Endothelial cell of umbilical vein (primary cell): ENCODE measurements around the gene RMND1. TPM values are rescaled to one million over a fixed set of nuclear protein-coding genes. Genes with fewer than 3 reads are reported as not detected.

Source experiments
- BruUV-seq: library from RNA; stranded (reverse); fragments of 400-500 nt; replicated peaks from 2 replicates; lab custom pipeline; 2021; lab: Mats Ljungman, UMichigan
- CTCF ChIA-PET: fragments of 300-600, 350-600 bp; sonication (Branson Sonifier 250); formaldehyde crosslinking; loops from one replicate; lab custom pipeline; 2021; ENCODE audit warnings: antibody characterized with exemption, inconsistent platforms; lab: Charles Lee
- POLR2A ChIA-PET: fragments of 300-600, 350-600 bp; sonication (Branson Sonifier 250); formaldehyde crosslinking; loops from one replicate; lab custom pipeline; 2021; ENCODE audit warnings: antibody characterized with exemption, inconsistent platforms; lab: Charles Lee
- DNase-seq: peaks from one replicate; pipeline ENCODE4 v3.0.0-alpha.2; 2011; ENCODE audit warnings: low read depth, low spot score
- FAIRE-seq: peaks from 2 replicates; lab custom pipeline; 2011; peaks lifted over from hg19 to GRCh38; lab: Jason Lieb, UNC
- H2AFZ ChIP-seq: 2 replicates; pipeline ENCODE4 v1.6.0; 2012; ENCODE audit warnings: low read depth, low read length, control low read depth, inconsistent platforms
- H3K27ac ChIP-seq: 2 replicates; pipeline ENCODE4 v1.5.1; 2011; ENCODE audit warnings: low read depth, mild to moderate bottlenecking, control low read depth, low read length, moderate library complexity; ENCODE audit not compliant: insufficient read depth
- H3K27me3 ChIP-seq, 2 experiments: 2 replicates each; pipeline versions ENCODE4 v1.6.0 to v1.6.1; 2011; ENCODE audit warnings: low read length in 2 of 2, mixed read lengths in 1 of 2; ENCODE audit not compliant: control insufficient read depth in 2 of 2, insufficient read depth in 2 of 2
- H3K36me3 ChIP-seq, 2 experiments: 2 replicates in 1 of 2; 3 replicates in 1 of 2; pipeline ENCODE4 v1.5.1; 2011; ENCODE audit warnings: low read length in 2 of 2, mild to moderate bottlenecking in 1 of 2, moderate library complexity in 1 of 2; ENCODE audit not compliant: control insufficient read depth in 2 of 2, insufficient read depth in 2 of 2; ENCODE audit errors: extremely low read depth in 1 of 2
- H3K4me1 ChIP-seq: 3 replicates; pipeline ENCODE4 v1.5.1; 2011; ENCODE audit warnings: mild to moderate bottlenecking, low read length; ENCODE audit not compliant: control insufficient read depth, insufficient read depth; ENCODE audit errors: extremely low read depth
- H3K4me2 ChIP-seq: 2 replicates; pipeline ENCODE4 v1.6.1; 2011; ENCODE audit warnings: low read length, control low read depth, mixed read lengths; ENCODE audit not compliant: insufficient read depth
- H3K4me3 ChIP-seq, 3 experiments: fragments of 200-600 bp in 1 of 3; sonication (generic), shearing (Covaris generic) in 1 of 3; replicated peaks in 1 of 3; 2 replicates each; pipeline ENCODE4 v1.5.1; 2011 to 2016; ENCODE audit warnings: control low read depth in 3 of 3, low read length in 3 of 3, mild to moderate bottlenecking in 2 of 3, inconsistent platforms in 1 of 3, low read depth in 1 of 3, moderate library complexity in 1 of 3; ENCODE audit not compliant: insufficient read depth in 1 of 3
- H3K79me2 ChIP-seq: 2 replicates; pipeline ENCODE4 v1.6.0; 2012; ENCODE audit warnings: low read length, inconsistent platforms; ENCODE audit not compliant: control insufficient read depth, insufficient read depth
- H3K9ac ChIP-seq: replicated peaks from 2 replicates; pipeline ENCODE3; 2011; ENCODE audit warnings: low read length, control low read depth; ENCODE audit not compliant: insufficient read depth; ENCODE audit errors: extremely low read depth
- H3K9me1 ChIP-seq: replicated peaks from 3 replicates; pipeline ENCODE4 v1.6.0; 2011; ENCODE audit warnings: mild to moderate bottlenecking, low read length; ENCODE audit not compliant: control insufficient read depth, insufficient read depth; ENCODE audit errors: extremely low read depth
- H3K9me3 ChIP-seq: replicated peaks from 2 replicates; pipeline ENCODE4 v1.5.1; 2012; ENCODE audit warnings: low read length, inconsistent platforms; ENCODE audit not compliant: control insufficient read depth, insufficient read depth
- H4K20me1 ChIP-seq: replicated peaks from 2 replicates; pipeline ENCODE3; 2011; ENCODE audit warnings: mild to moderate bottlenecking, low read length; ENCODE audit not compliant: control insufficient read depth, insufficient read depth; ENCODE audit errors: extremely low read depth
- EZH2 ChIP-seq: IDR thresholded peaks from 2 replicates; pipeline ENCODE4 v1.6.1; 2012; ENCODE audit warnings: borderline replicate concordance, low read depth, mild to moderate bottlenecking, moderate library complexity, low read length, inconsistent platforms; ENCODE audit not compliant: severe bottlenecking
- FOS ChIP-seq: IDR thresholded peaks from 2 replicates; pipeline ENCODE4 v1.6.1; 2011; ENCODE audit warnings: mild to moderate bottlenecking, low read length, moderate library complexity, borderline replicate concordance; ENCODE audit not compliant: insufficient read depth
- GATA2 ChIP-seq: IDR thresholded peaks from 2 replicates; pipeline ENCODE4 v1.7.0; 2011; ENCODE audit warnings: low read depth, mild to moderate bottlenecking, moderate library complexity, mixed read lengths, low read length; ENCODE audit not compliant: insufficient read length, insufficient read depth
- JUN ChIP-seq: IDR thresholded peaks from 2 replicates; pipeline ENCODE4 v1.6.1; 2011; ENCODE audit warnings: borderline replicate concordance, low read depth; ENCODE audit not compliant: insufficient read length, insufficient read depth
- MYC ChIP-seq: IDR thresholded peaks from one replicate; pipeline ENCODE4 v1.6.1; 2011; ENCODE audit warnings: mild to moderate bottlenecking, low read depth, low read length
- POLR2A ChIP-seq: IDR thresholded peaks from 2 replicates; pipeline ENCODE4 v1.6.1; 2012; ENCODE audit warnings: low read depth, mild to moderate bottlenecking, control low read depth, low read length
- POLR2AphosphoS5 ChIP-seq: IDR thresholded peaks from 2 replicates; pipeline ENCODE4 v1.6.1; 2012; ENCODE audit warnings: low read depth, mild to moderate bottlenecking, control low read depth, low read length, moderate library complexity; ENCODE audit not compliant: insufficient read depth
- dilution Hi-C: fragments of 300-500 bp; cut with MboI; formaldehyde crosslinking; loops from one replicate; pipeline ENCODE4 v1.15.0; 2019; ENCODE audit warnings: low sequenced_read_pairs; ENCODE audit not compliant: extremely low pct_ligation_motif_present
- intact Hi-C: fragments of 100-400 bp; cut with micrococcal nuclease; formaldehyde crosslinking; loops from one replicate; pipeline ENCODE4 v1.10.0; 2022
- polyA plus RNA-seq, 4 experiments: library from polyadenylated mRNA; depleted of rRNA in 3 of 4; stranded (reverse) in 3 of 4; unstranded in 1 of 4; fragments of >200 nt; gene quantifications; 2 replicates each; pipeline versions ENCODE4 v1.2.1 to v1.2.3, GENCODE V29; 2011 to 2012; ENCODE audit warnings: missing spikeins in 1 of 4
- total RNA-seq: library from RNA; stranded (reverse); gene quantifications from 2 replicates; pipeline ENCODE4 v1.2.3, GENCODE V29; 2021
- TF ChIP-seq, protein P1 (sequence below): IDR thresholded peaks from 2 replicates; pipeline ENCODE4 v1.6.1; 2011; ENCODE audit not compliant: insufficient read depth, insufficient read length
- TF ChIP-seq, protein P2 (sequence below), 2 donors: IDR thresholded peaks; 1 replicate in 1 of 2; 2 replicates in 1 of 2; pipeline ENCODE4 v1.5.1; 2011; ENCODE audit warnings: low read length in 2 of 2, mild to moderate bottlenecking in 2 of 2, moderate library complexity in 2 of 2, control low read depth in 1 of 2, inconsistent platforms in 1 of 2, low read depth in 1 of 2; ENCODE audit not compliant: insufficient read depth in 1 of 2; ENCODE audit errors: extremely low read depth in 1 of 2

RMND1 gene
- total and polyA plus RNA-seq, 2 donors (not counting 3 experiments of a cell fraction or from before 2014, with no cell fraction given) = 6.3 to 21.4 TPM

DNA sequence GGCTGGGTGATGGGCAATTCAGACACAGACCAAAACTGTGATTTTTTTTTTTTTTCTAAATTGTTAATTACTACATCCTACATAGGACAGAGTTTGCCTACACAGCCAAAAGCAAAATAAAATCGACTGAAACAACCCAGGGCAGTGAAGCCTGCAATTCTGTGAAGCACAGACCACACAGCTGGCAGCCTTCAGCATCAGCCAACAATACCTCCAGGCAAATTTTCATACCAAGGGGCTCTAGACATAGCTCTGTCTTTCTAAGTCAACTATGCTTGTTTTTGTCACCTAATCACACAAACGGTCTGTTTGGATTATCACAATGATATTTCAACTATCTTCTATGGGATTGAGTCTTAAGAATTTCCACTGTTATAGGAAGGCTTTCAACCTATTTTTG lies 17.6 kb downstream of the RMND1 start:
- no peaks in the 10 kb centered on the region for H3K27me3 ChIP-seq
- no peak for TF ChIP-seq EZH2
- no peak for TF ChIP-seq POLR2AphosphoS5
- TF ChIP-seq MYC = no peak
- no peak for TF ChIP-seq POLR2A
- no peak for TF ChIP-seq FOS
- TF ChIP-seq JUN = no peak
- TF ChIP-seq, protein P1, sequence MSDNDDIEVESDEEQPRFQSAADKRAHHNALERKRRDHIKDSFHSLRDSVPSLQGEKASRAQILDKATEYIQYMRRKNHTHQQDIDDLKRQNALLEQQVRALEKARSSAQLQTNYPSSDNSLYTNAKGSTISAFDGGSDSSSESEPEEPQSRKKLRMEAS = no peak
- TF ChIP-seq, protein P2, sequence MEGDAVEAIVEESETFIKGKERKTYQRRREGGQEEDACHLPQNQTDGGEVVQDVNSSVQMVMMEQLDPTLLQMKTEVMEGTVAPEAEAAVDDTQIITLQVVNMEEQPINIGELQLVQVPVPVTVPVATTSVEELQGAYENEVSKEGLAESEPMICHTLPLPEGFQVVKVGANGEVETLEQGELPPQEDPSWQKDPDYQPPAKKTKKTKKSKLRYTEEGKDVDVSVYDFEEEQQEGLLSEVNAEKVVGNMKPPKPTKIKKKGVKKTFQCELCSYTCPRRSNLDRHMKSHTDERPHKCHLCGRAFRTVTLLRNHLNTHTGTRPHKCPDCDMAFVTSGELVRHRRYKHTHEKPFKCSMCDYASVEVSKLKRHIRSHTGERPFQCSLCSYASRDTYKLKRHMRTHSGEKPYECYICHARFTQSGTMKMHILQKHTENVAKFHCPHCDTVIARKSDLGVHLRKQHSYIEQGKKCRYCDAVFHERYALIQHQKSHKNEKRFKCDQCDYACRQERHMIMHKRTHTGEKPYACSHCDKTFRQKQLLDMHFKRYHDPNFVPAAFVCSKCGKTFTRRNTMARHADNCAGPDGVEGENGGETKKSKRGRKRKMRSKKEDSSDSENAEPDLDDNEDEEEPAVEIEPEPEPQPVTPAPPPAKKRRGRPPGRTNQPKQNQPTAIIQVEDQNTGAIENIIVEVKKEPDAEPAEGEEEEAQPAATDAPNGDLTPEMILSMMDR (IDR thresholded peaks at IDR 0.05; ENCODE audit: extremely low read depth in 1 of 2, insufficient read depth in 1 of 2, low read depth in 1 of 2, low read length in 2 of 2) = no peak
- TF ChIP-seq GATA2 = no peak
- no TSS peak for BruUV-seq
- no peak overlapping the region for H3K9ac ChIP-seq
- H3K79me2 ChIP-seq = peaks cover 5% of the 10 kb centered on the region
- CTCF ChIA-PET = no interaction called here
- no peak for DNase-seq
- POLR2A ChIA-PET = no interaction called here
- H3K4me3 ChIP-seq = no peak overlapping the region
- dilution Hi-C loops (no loop called here), intact Hi-C loops (no loop called here)
- no peak overlapping the region for H2AFZ ChIP-seq
- H3K9me3 ChIP-seq = no peaks in the 10 kb centered on the region
- H3K4me1 ChIP-seq = peaks cover 8% of the 10 kb centered on the region
- peaks cover 0 to 4% of the 10 kb centered on the region in 2 experiments for H3K36me3 ChIP-seq
- H3K27ac ChIP-seq = no peak overlapping the region
- no peaks in the 10 kb centered on the region for H4K20me1 ChIP-seq
- no peak for FAIRE-seq
- H3K9me1 ChIP-seq = no peaks in the 10 kb centered on the region
- H3K4me2 ChIP-seq = no peak overlapping the region
